SK-N-SH (cell line): ENCODE measurements around the gene PIGL. TPM values are rescaled to one million over a fixed set of nuclear protein-coding genes. Genes with fewer than 3 reads are reported as not detected.

Source experiments
- CTCF ChIA-PET: fragments of 300-600, 350-600 bp; formaldehyde crosslinking; extraction: SDS; loops from one replicate; lab custom pipeline; 2021; lab: Yijun Ruan, JAX
- POLR2A ChIA-PET: fragments of 350-600 bp; sonication (Branson Sonifier 250); formaldehyde crosslinking; extraction: SDS; loops from one replicate; lab custom pipeline; 2020; ENCODE audit warnings: antibody characterized with exemption, inconsistent platforms; lab: Yijun Ruan, JAX
- DNase-seq: peaks from one replicate; pipeline ENCODE4 v3.0.0; 2012
- H2AFZ ChIP-seq: fragments of 200-600 bp; sonication (generic); 2 replicates; pipeline ENCODE4 v1.8.1; 2016; ENCODE audit warnings: antibody characterized with exemption, mild to moderate bottlenecking, low read depth
- H3F3A ChIP-seq: fragments of 200-600 bp; sonication (generic); replicated peaks from 2 replicates; pipeline ENCODE3; 2016; ENCODE audit warnings: antibody characterized with exemption, mild to moderate bottlenecking; ENCODE audit not compliant: insufficient read depth
- H3K27ac ChIP-seq, 2 experiments: fragments of 200-500 bp in 1 of 2; fragments of 200-600 bp in 1 of 2; sonication (Bioruptor generic) in 1 of 2; sonication (generic), shearing (Covaris generic) in 1 of 2; 2 replicates each; pipeline versions ENCODE4 v1.5.1 to v1.6.1; 2014 to 2016; ENCODE audit warnings: low read depth in 2 of 2, inconsistent platforms in 1 of 2, low read length in 1 of 2, mild to moderate bottlenecking in 1 of 2, mixed read lengths in 1 of 2
- H3K27me3 ChIP-seq: fragments of 200-600 bp; sonication (generic), shearing (Covaris generic); 2 replicates; pipeline ENCODE4 v1.6.1; 2016; ENCODE audit warnings: mixed run types; ENCODE audit not compliant: insufficient read depth
- H3K36me3 ChIP-seq, 2 experiments: fragments of 200-500 bp in 1 of 2; fragments of 200-600 bp in 1 of 2; sonication (Bioruptor generic) in 1 of 2; sonication (generic) in 1 of 2; replicated peaks in 1 of 2; 2 replicates each; pipeline versions ENCODE3 to v1.5.1; 2014 to 2016; ENCODE audit warnings: low read length in 1 of 2, mild to moderate bottlenecking in 1 of 2; ENCODE audit not compliant: insufficient read depth in 2 of 2, control insufficient read depth in 1 of 2
- H3K4me1 ChIP-seq, 2 experiments: fragments of 200-500 bp in 1 of 2; fragments of 200-600 bp in 1 of 2; sonication (Bioruptor generic) in 1 of 2; sonication (generic), shearing (Covaris generic) in 1 of 2; 2 replicates each; pipeline versions ENCODE4 v1.5.1 to v1.6.1; 2014 to 2016; ENCODE audit warnings: low read depth in 1 of 2, low read length in 1 of 2, mixed run types in 1 of 2; ENCODE audit not compliant: insufficient read depth in 2 of 2, control insufficient read depth in 1 of 2
- H3K4me2 ChIP-seq: fragments of 200-600 bp; sonication (generic), shearing (Covaris generic); 2 replicates; pipeline ENCODE4 v1.6.1; 2017; ENCODE audit warnings: mixed run types
- H3K4me3 ChIP-seq, 2 experiments: fragments of 200-500 bp in 1 of 2; fragments of 200-600 bp in 1 of 2; sonication (Bioruptor generic) in 1 of 2; sonication (generic), shearing (Covaris generic) in 1 of 2; 2 replicates each; pipeline versions ENCODE4 v1.5.1 to v1.8.1; 2014 to 2016; ENCODE audit warnings: low read depth in 2 of 2, inconsistent platforms in 1 of 2, low read length in 1 of 2, mild to moderate bottlenecking in 1 of 2, mixed read lengths in 1 of 2, moderate library complexity in 1 of 2
- H3K79me2 ChIP-seq: fragments of 200-600 bp; sonication (generic); 2 replicates; pipeline ENCODE4 v1.8.1; 2017; ENCODE audit warnings: mild to moderate bottlenecking; ENCODE audit not compliant: insufficient read depth
- H3K9ac ChIP-seq: fragments of 200-600 bp; sonication (generic); 2 replicates; pipeline ENCODE4 v1.6.1; 2017; ENCODE audit warnings: mixed run types
- H3K9me2 ChIP-seq: fragments of 200-600 bp; sonication (generic); 2 replicates; pipeline ENCODE4 v1.6.1; 2017; ENCODE audit warnings: mixed run types
- H3K9me3 ChIP-seq: fragments of 200-600 bp; sonication (generic); 2 replicates; pipeline ENCODE4 v1.6.1; 2017; ENCODE audit warnings: mixed run types, mild to moderate bottlenecking, moderate library complexity
- H4K20me1 ChIP-seq: fragments of 200-600 bp; sonication (generic); 2 replicates; pipeline ENCODE4 v1.6.1; 2017; ENCODE audit warnings: mild to moderate bottlenecking, mixed run types; ENCODE audit not compliant: insufficient read depth
- CHD2 ChIP-seq: fragments of 150-350 bp; IDR thresholded peaks from 2 replicates; pipeline ENCODE4 v1.6.1; 2018; ENCODE audit warnings: low read length; ENCODE audit not compliant: partially characterized antibody
- ELF1 ChIP-seq: IDR thresholded peaks from 2 replicates; pipeline ENCODE4 v1.4.0; 2012
- EP300 ChIP-seq, 2 experiments: IDR thresholded peaks; 2 replicates each; pipeline versions ENCODE4 v1.4.0 to v1.6.1; 2012; ENCODE audit warnings: borderline replicate concordance in 1 of 2, low read depth in 1 of 2, low read length in 1 of 2
- EZH2phosphoT487 ChIP-seq: fragments of 200-600 bp; sonication (generic); IDR thresholded peaks from 2 replicates; pipeline ENCODE4 v1.6.1; 2017; ENCODE audit warnings: low read depth, mixed run types, mild to moderate bottlenecking, antibody characterized with exemption, moderate library complexity, borderline replicate concordance
- FOSL2 ChIP-seq: IDR thresholded peaks from 2 replicates; pipeline ENCODE4 v1.4.0; 2012; ENCODE audit warnings: low read depth, mild to moderate bottlenecking, moderate library complexity, borderline replicate concordance
- FOXM1 ChIP-seq: IDR thresholded peaks from 2 replicates; pipeline ENCODE4 v1.4.0; 2012; ENCODE audit warnings: low read depth, mild to moderate bottlenecking
- GATA2 ChIP-seq: sonication (generic); formaldehyde crosslinking; IDR thresholded peaks from 2 replicates; pipeline ENCODE4 v1.5.0; 2020; ENCODE audit warnings: mild to moderate bottlenecking, missing genetic modification reagents
- JUND ChIP-seq: IDR thresholded peaks from 2 replicates; pipeline ENCODE4 v1.4.0; 2012
- MAX ChIP-seq: IDR thresholded peaks from 2 replicates; pipeline ENCODE4 v1.4.0; 2012; ENCODE audit warnings: low read depth
- MXI1 ChIP-seq: IDR thresholded peaks from 2 replicates; pipeline ENCODE4 v1.6.1; 2012; ENCODE audit warnings: mild to moderate bottlenecking, low read depth, low read length, improper control_type of control experiment
- NFIC ChIP-seq: IDR thresholded peaks from 2 replicates; pipeline ENCODE4 v1.4.0; 2012; ENCODE audit warnings: borderline replicate concordance
- PBX3 ChIP-seq: IDR thresholded peaks from 2 replicates; pipeline ENCODE4; 2012
- POLR2AphosphoS5 ChIP-seq: IDR thresholded peaks from 2 replicates; pipeline ENCODE4 v1.6.1; 2012; ENCODE audit warnings: low read depth, low read length
- RCOR1 ChIP-seq: fragments of 150-350 bp; IDR thresholded peaks from 2 replicates; pipeline ENCODE4 v1.6.1; 2017; ENCODE audit warnings: antibody characterized with exemption, low read length
- RXRA ChIP-seq: IDR thresholded peaks from 2 replicates; pipeline ENCODE4 v1.4.0; 2012; ENCODE audit warnings: low read depth, mild to moderate bottlenecking, borderline replicate concordance
- TAF1 ChIP-seq: IDR thresholded peaks from 2 replicates; pipeline ENCODE4 v1.6.1; 2012; ENCODE audit warnings: low read depth, mild to moderate bottlenecking, low read length, moderate library complexity, borderline replicate concordance
- TCF12 ChIP-seq: IDR thresholded peaks from 2 replicates; pipeline ENCODE4 v1.4.0; 2012
- USF2 ChIP-seq: fragments of 150-350 bp; IDR thresholded peaks from 2 replicates; pipeline ENCODE4 v1.6.1; 2017; ENCODE audit warnings: antibody characterized with exemption, low read length, low read depth, borderline replicate concordance
- ZBTB33 ChIP-seq: IDR thresholded peaks from 2 replicates; pipeline ENCODE4 v1.4.0; 2012; ENCODE audit warnings: low read depth, borderline replicate concordance
- WGBS: methylation state at CpG from one replicate; pipeline ENCODE4 v1.1.6; 2017; ENCODE audit warnings: low lambda C conversion rate; 5-methylcytosine and 5-hydroxymethylcytosine counted together
- polyA plus RNA-seq, 3 experiments: library from polyadenylated mRNA; depleted of rRNA; stranded (reverse); fragments of >200 nt; gene quantifications; 2 replicates each; pipeline ENCODE4 v1.2.3, GENCODE V29; 2012
- TF ChIP-seq, protein P1 (sequence below): fragments of 200-600 bp; sonication (generic); IDR thresholded peaks from 2 replicates; pipeline ENCODE4 v1.6.1; 2017; ENCODE audit warnings: antibody characterized with exemption, mild to moderate bottlenecking, moderate library complexity
- TF ChIP-seq, protein P2 (sequence below): fragments of 150-350 bp; IDR thresholded peaks from 2 replicates; pipeline ENCODE4 v1.6.1; 2016; ENCODE audit warnings: mild to moderate bottlenecking, low read depth, low read length

PIGL gene
- polyA plus RNA-seq, 1 of the 3 experiments (the other 2 are of a cell fraction) = 34.0 TPM

DNA sequence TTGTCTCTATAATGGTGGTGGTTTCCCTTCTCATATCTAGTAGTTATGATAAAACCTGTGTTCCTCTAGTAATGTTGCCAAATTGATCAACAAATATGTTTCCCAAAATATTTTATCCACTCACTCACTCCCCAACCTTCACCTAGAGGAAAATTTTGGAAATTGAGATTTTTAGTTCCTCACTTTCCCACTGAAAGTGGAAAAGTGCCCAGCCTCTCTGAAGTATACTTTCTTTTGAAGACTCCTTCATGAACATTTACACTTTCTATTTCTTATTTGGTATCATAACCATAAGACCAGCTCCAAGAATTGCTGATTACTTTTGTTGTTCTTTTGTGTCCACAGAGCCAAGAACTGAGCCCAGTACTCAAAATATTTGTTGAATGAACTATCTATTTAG, 141.4 kb downstream of the PIGL start (continued):
- TF ChIP-seq, protein P1, sequence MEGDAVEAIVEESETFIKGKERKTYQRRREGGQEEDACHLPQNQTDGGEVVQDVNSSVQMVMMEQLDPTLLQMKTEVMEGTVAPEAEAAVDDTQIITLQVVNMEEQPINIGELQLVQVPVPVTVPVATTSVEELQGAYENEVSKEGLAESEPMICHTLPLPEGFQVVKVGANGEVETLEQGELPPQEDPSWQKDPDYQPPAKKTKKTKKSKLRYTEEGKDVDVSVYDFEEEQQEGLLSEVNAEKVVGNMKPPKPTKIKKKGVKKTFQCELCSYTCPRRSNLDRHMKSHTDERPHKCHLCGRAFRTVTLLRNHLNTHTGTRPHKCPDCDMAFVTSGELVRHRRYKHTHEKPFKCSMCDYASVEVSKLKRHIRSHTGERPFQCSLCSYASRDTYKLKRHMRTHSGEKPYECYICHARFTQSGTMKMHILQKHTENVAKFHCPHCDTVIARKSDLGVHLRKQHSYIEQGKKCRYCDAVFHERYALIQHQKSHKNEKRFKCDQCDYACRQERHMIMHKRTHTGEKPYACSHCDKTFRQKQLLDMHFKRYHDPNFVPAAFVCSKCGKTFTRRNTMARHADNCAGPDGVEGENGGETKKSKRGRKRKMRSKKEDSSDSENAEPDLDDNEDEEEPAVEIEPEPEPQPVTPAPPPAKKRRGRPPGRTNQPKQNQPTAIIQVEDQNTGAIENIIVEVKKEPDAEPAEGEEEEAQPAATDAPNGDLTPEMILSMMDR = no peak
- TF ChIP-seq GATA2 (CRISPR knock-in tag) (no peak), TAF1 (no peak), POLR2AphosphoS5 (no peak)
- TF ChIP-seq, protein P2, sequence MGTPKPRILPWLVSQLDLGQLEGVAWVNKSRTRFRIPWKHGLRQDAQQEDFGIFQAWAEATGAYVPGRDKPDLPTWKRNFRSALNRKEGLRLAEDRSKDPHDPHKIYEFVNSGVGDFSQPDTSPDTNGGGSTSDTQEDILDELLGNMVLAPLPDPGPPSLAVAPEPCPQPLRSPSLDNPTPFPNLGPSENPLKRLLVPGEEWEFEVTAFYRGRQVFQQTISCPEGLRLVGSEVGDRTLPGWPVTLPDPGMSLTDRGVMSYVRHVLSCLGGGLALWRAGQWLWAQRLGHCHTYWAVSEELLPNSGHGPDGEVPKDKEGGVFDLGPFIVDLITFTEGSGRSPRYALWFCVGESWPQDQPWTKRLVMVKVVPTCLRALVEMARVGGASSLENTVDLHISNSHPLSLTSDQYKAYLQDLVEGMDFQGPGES = no peak
- TF ChIP-seq, all 33 proteins: peak for 0

- Histone ChIP-seq H3K79me2 (no peaks in the 10 kb centered on the region), H3K27ac (no peak overlapping the region), H4K20me1 (no peaks in the 10 kb centered on the region), H3F3A (no peaks in the 10 kb centered on the region), H3K4me2 (no peak overlapping the region), H3K27me3 (no peaks in the 10 kb centered on the region), H3K9me3 (no peaks in the 10 kb centered on the region), H3K4me3 (no peak overlapping the region), H3K36me3 (no peaks in the 10 kb centered on the region), H3K9me2 (no peaks in the 10 kb centered on the region), H3K4me1 (peaks cover 0 to 6% of the 10 kb centered on the region in 2 experiments; a peak in 1 of 4 replicates), H3K9ac (no peak overlapping the region), H2AFZ (no peak overlapping the region)
- no peak for DNase-seq
- 84% methylated on average over 8 of the region's 8 CpGs for WGBS
- ChIA-PET POLR2A (no interaction called here), CTCF (interaction anchor here (1.2 kb wide), 1 partner anchor 160 kb away, joined by 3 read pairs; no protein-coding TSS in a partner anchor)
- TF ChIP-seq, protein P2 = no peak
- no peak for TF ChIP-seq JUND
- no peak for TF ChIP-seq EP300 (IDR thresholded peaks at IDR 0.05; ENCODE audit: borderline replicate concordance in 1 of 2, low read depth in 1 of 2, low read length in 1 of 2)
- TF ChIP-seq USF2 = no peak
- no peak for TF ChIP-seq ELF1
- no peak for TF ChIP-seq RCOR1
- TF ChIP-seq, protein P1 = no peak
- TF ChIP-seq CHD2 = no peak
- TF ChIP-seq ZBTB33 = no peak
- no peak for TF ChIP-seq TCF12
- TF ChIP-seq EZH2phosphoT487 = no peak
- TF ChIP-seq FOXM1 = no peak
- no peak for TF ChIP-seq GATA2 (CRISPR knock-in tag)
- TF ChIP-seq MAX = no peak
- no peak for TF ChIP-seq FOSL2
- no peak for TF ChIP-seq PBX3
- no peak for TF ChIP-seq MXI1
- no peak for TF ChIP-seq RXRA
- TF ChIP-seq NFIC = no peak
Measured at GRCh38 chr17:16361874-16362273, 144.9 kb downstream of the PIGL start.
